GM19452 (cell line): ENCODE data around the gene CUL7.

Experiments used
- ATAC-seq: cut with Tn5 transposase; IDR thresholded peaks from one replicate; pipeline ENCODE4 v1.9.1; 2021; ENCODE audit not compliant: unreplicated experiment

CUL7 gene

GRCh38 chr6:43077981-43078511 lies 24.4 kb upstream of the CUL7 start:
- no peak for ATAC-seq

- ATAC-seq: no peak
These were observed 23.7 kb upstream of the CUL7 start for GRCh38 chr6:43077333-43077809.

- ATAC-seq: no peak
These were observed 23.0 kb upstream of the CUL7 start for GRCh38 chr6:43076464-43077332.

GRCh38 chr6:43075670-43076463 lies 22.2 kb upstream of the CUL7 start, which contains the start of gene PTK7:
TSS of gene PTK7 (plus strand) at chr6:43076314. CDS start at chr6:43076489, 175 bp downstream.
- ATAC-seq: no peak

GRCh38 chr6:43074847-43075669 lies 21.4 kb upstream of the CUL7 start:
- ATAC-seq: no peak

GRCh38 chr6:43070028-43070632 lies 16.5 kb upstream of the CUL7 start:
- no peak for ATAC-seq

- ATAC-seq: no peak
These were observed 9.2 kb upstream of the CUL7 start for GRCh38 chr6:43062818-43063217.

- ATAC-seq: no peak
These were observed 8.2 kb upstream of the CUL7 start for GRCh38 chr6:43061861-43062260.

GRCh38 chr6:43060755-43061633 lies 7.3 kb upstream of the CUL7 start:
- no peak for ATAC-seq

- ATAC-seq: no peak
These were observed 6.5 kb upstream of the CUL7 start for GRCh38 chr6:43060034-43060754.

- ATAC-seq: peak; percentile 86
These were observed 5.8 kb upstream of the CUL7 start, which contains the start of the genes KLC4 and MRPL2 for GRCh38 chr6:43059168-43060033. TSS of gene KLC4 (plus strand) at chr6:43059631. CDS start at chr6:43061336, 1,705 bp downstream. TSS of gene MRPL2 (minus strand) at chr6:43059434. CDS start at chr6:43059381, 53 bp downstream.

- ATAC-seq: no peak
These were observed 4.9 kb upstream of the CUL7 start for GRCh38 chr6:43058531-43058930.

- ATAC-seq: no peak
These were observed 2.3 kb upstream of the CUL7 start for GRCh38 chr6:43055966-43056365.

- ATAC-seq: no peak
These were observed 724 bp upstream of the CUL7 start for GRCh38 chr6:43054206-43054943.

GRCh38 chr6:43052842-43053544 lies 658 bp downstream of the CUL7 start:
- ATAC-seq: no peak

GRCh38 chr6:43052225-43052841 lies 1.3 kb downstream of the CUL7 start:
- ATAC-seq: no peak
